Activated naive CD4-positive, alpha-beta T cell treated with Interleukin-2 at 50 U/mL for 16 hours (primary cell): ENCODE results near the gene PTGER2.

Source experiments
- DNase-seq: peaks from one replicate; pipeline ENCODE4 v3.0.0-alpha.2; 2020

The PTGER2 gene

GRCh38 chr14:52307376-52307775 lies 6.7 kb upstream of the PTGER2 start:
- DNase-seq = no peak

- no peak for DNase-seq
Observed at GRCh38 chr14:52307905-52308304, 6.2 kb upstream of the PTGER2 start.

- no peak for DNase-seq
Observed at GRCh38 chr14:52310541-52310940, 3.6 kb upstream of the PTGER2 start.

GRCh38 chr14:52312931-52313355 lies 1.2 kb upstream of the PTGER2 start:
- no peak for DNase-seq

GRCh38 chr14:52313462-52313861 lies 650 bp upstream of the PTGER2 start:
- no peak for DNase-seq

- peak; percentile 52 for DNase-seq
Observed at GRCh38 chr14:52314595-52315354, 663 bp downstream of the PTGER2 start.

- DNase-seq = peak; percentile 50
Observed at GRCh38 chr14:52315355-52315718, 1.2 kb downstream of the PTGER2 start.

- DNase-seq = no peak
Observed at GRCh38 chr14:52318062-52318461, 4.0 kb downstream of the PTGER2 start.

GRCh38 chr14:52318826-52319645 lies 4.9 kb downstream of the PTGER2 start:
- DNase-seq = no peak

GRCh38 chr14:52319919-52320318 lies 5.8 kb downstream of the PTGER2 start:
- no peak for DNase-seq

GRCh38 chr14:52325126-52325525 lies 11.0 kb downstream of the PTGER2 start:
- peak; percentile 43 for DNase-seq

GRCh38 chr14:52325630-52326029 lies 11.5 kb downstream of the PTGER2 start:
- no peak for DNase-seq

GRCh38 chr14:52327374-52328226 lies 13.5 kb downstream of the PTGER2 start:
- no peak for DNase-seq

GRCh38 chr14:52328276-52328675 lies 14.2 kb downstream of the PTGER2 start:
- DNase-seq = no peak

GRCh38 chr14:52329678-52330369 lies 15.7 kb downstream of the PTGER2 start:
- no peak for DNase-seq

- no peak for DNase-seq
Observed at GRCh38 chr14:52332269-52332668, 18.2 kb downstream of the PTGER2 start.

- no peak for DNase-seq
Observed at GRCh38 chr14:52333108-52333507, 19.0 kb downstream of the PTGER2 start.

GRCh38 chr14:52333823-52334657 lies 19.9 kb downstream of the PTGER2 start:
- no peak for DNase-seq

GRCh38 chr14:52336241-52336640 lies 22.1 kb downstream of the PTGER2 start:
- DNase-seq = no peak

- DNase-seq = no peak
Observed at GRCh38 chr14:52338051-52338681, 24.1 kb downstream of the PTGER2 start.

- no peak for DNase-seq
Observed at GRCh38 chr14:52339262-52339661, 25.1 kb downstream of the PTGER2 start.
